GM10266 (cell line): ENCODE results near the gene FEN1.

ENCODE experiments used
- DNase-seq: peaks from one replicate; pipeline ENCODE4 v3.0.0; 2012; ENCODE audit errors: extremely low spot score
- TF ChIP-seq, protein P1 (sequence below): IDR thresholded peaks from 2 replicates; pipeline ENCODE4 v1.5.1; 2012; ENCODE audit warnings: mild to moderate bottlenecking, low read depth; ENCODE audit not compliant: control insufficient read depth, insufficient read depth; ENCODE audit errors: missing control alignments

The FEN1 gene

DNA sequence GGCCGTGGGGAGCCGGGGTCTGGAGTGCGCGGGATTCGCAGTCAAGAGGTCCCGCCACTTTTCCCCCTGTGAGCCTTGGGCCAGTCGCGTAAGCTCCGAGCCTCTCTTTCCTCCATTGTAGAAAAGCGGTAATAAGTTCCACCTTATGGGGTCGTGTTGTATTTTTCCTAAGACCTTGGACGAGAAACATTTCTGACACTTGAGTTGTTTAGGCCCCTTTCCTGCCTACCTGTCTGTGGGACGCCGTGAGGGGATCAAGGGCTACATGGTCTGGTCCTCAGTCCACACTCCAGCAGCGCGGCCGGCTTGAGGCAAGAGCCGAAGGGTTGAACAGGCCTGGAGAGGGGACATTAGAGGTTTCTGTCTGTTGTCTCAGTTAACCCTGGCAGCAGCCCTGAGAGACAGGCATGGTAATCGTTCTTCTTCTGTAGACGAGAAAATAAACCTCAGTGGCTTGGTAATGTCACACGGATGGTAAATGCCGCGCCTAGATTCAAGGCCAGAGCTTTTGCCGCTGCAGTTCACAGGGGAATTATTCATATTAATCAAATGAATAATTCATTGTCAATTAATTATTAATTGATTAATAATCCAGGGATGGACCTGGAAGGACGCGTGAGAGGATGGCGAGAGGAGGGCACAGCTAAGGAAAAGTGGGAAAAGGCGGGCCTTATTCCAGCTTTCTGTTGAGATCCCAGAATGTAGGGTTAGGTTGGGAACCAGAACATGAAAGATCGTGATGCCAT, 545 bp downstream of the FEN1 start:
- TF ChIP-seq, protein P1, sequence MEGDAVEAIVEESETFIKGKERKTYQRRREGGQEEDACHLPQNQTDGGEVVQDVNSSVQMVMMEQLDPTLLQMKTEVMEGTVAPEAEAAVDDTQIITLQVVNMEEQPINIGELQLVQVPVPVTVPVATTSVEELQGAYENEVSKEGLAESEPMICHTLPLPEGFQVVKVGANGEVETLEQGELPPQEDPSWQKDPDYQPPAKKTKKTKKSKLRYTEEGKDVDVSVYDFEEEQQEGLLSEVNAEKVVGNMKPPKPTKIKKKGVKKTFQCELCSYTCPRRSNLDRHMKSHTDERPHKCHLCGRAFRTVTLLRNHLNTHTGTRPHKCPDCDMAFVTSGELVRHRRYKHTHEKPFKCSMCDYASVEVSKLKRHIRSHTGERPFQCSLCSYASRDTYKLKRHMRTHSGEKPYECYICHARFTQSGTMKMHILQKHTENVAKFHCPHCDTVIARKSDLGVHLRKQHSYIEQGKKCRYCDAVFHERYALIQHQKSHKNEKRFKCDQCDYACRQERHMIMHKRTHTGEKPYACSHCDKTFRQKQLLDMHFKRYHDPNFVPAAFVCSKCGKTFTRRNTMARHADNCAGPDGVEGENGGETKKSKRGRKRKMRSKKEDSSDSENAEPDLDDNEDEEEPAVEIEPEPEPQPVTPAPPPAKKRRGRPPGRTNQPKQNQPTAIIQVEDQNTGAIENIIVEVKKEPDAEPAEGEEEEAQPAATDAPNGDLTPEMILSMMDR, result no peak
- DNase-seq, result no peak

DNA sequence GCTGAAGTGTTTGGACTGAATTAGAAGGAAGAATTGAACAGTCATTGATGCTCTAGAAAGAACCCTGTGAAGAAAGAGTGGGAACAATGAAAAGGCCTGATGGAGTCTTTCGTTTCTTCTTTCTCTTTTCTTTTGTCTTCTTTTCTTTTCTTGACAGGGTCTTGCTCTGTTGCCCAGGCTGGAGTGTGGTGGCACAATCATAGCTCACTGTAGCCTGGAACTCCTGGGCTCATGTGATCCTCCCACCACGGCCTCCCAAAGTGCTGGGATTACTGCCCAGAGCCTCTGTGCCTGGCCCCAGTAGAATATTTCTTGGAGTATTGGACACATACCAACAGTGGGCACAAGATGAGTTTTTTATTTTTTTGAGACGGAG, 1.1 kb downstream of the FEN1 start:
- no peak for DNase-seq
- TF ChIP-seq, protein P1, result no peak

DNA sequence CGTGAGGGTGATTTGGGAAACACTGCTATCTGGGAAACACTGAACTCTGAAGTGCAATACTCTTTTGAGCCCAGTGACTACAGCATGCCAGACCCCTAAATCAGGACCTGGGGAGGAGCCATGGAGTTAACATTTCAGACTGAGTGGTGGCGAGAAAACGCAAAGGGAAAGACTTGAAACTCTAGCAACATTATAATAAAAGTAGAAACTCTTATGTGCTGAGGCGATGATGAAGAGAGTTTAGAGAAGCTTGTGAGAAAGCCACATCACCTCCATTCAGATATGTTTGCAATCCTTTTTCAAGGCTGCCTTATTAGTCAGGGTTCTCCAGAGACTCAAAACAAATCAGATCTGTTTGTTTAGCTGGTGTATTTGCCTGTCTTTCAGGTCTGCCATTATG, 1.9 kb downstream of the FEN1 start:
- DNase-seq, result no peak
- TF ChIP-seq, protein P1, result no peak

DNA sequence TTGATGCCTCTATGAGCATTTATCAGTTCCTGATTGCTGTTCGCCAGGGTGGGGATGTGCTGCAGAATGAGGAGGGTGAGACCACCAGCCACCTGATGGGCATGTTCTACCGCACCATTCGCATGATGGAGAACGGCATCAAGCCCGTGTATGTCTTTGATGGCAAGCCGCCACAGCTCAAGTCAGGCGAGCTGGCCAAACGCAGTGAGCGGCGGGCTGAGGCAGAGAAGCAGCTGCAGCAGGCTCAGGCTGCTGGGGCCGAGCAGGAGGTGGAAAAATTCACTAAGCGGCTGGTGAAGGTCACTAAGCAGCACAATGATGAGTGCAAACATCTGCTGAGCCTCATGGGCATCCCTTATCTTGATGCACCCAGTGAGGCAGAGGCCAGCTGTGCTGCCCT, 2.7 kb downstream of the FEN1 start:
- TF ChIP-seq, protein P1, result no peak
- no peak for DNase-seq

DNA sequence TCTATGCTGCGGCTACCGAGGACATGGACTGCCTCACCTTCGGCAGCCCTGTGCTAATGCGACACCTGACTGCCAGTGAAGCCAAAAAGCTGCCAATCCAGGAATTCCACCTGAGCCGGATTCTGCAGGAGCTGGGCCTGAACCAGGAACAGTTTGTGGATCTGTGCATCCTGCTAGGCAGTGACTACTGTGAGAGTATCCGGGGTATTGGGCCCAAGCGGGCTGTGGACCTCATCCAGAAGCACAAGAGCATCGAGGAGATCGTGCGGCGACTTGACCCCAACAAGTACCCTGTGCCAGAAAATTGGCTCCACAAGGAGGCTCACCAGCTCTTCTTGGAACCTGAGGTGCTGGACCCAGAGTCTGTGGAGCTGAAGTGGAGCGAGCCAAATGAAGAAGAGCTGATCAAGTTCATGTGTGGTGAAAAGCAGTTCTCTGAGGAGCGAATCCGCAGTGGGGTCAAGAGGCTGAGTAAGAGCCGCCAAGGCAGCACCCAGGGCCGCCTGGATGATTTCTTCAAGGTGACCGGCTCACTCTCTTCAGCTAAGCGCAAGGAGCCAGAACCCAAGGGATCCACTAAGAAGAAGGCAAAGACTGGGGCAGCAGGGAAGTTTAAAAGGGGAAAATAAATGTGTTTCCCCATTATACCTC, 3.3 kb downstream of the FEN1 start:
- TF ChIP-seq, protein P1, result no peak
- no peak for DNase-seq

DNA sequence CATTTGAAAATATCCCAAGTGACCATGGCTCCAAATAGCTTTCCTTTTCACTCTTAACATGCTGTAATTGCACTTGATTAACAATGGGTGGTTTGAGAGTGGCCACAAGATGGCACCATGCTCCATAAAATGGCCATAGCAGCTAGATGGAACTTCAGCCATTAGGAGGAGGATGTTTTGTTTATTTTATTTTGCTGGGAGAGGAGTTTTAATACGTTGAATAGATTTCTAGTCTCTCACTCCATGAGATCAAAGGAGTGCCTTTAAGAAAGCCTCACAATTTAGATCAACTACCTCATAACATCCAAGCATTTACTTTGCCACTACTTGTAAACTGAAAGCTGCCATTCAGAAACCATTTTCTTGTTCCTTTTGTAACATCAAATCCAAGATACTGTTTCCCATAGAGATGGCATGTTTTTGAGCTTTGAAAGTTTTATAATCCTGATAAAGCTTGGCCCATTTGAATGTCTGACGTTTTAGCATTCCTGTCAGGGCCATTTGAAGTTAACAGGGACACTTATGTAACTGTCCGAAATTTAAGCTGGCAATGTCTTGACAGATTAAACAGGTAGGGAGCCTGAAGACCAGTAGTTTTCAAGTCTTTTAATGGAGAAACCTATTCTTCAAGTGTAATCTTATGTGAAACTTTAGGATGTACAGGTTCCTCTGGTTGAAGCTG, 4.7 kb downstream of the FEN1 start:
- peak; percentile 71 for DNase-seq
- TF ChIP-seq, protein P1, result peak; percentile 83

DNA sequence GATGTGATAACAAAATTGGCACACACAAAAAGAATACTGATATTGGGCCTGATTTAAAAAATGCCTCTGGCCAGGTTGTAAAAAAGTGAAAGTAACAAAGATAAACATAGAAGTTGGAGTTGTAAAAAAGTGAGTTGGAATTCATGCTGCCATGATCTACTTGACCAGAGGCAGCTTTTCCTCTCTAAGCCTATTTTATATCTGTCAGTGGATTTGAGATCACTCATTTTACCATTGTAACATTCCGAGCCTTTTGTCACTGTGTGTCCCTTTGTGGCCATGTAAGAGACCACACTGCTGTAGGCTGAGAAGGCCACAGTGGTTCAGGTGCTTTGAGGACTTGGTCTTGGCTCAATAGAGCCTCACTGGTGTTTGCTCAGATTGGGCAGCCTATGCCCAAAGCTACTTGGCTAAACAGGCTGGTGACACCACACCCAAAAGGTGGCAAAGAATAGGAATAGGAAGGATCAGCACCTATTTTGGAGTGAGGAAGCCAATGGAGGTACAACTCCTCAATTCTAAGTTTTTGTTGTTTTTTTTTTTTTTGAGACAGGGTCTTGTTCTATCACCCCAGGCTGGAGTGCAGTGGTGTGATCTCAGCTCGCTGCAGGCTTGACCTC, 7.1 kb downstream of the FEN1 start:
- DNase-seq, result no peak
- TF ChIP-seq, protein P1, result no peak
